ENCODE results near the gene C5orf46.

The C5orf46 gene

GRCh38 chr5:147918101-147918685, 11.9 kb upstream of the C5orf46 start:
- no peak for DNase-seq (ENCODE audit: low spot score in 2 of 2)
- Mint-ChIP-seq H3K9me3 (no peaks in the 10 kb centered on the region), H3K27ac (ENCODE audit: low read depth) (no peak overlapping the region), H3K27me3 (peaks cover 43% of the 10 kb centered on the region), H3K36me3 (ENCODE audit: insufficient read depth) (no peaks in the 10 kb centered on the region), H3K4me3 (no peak overlapping the region), H3K4me1 (no peaks in the 10 kb centered on the region)
- no peak for ATAC-seq (replicated peaks; ENCODE audit: extremely low read depth, poor library complexity, severe bottlenecking)

GRCh38 chr5:147913786-147914185, 7.4 kb upstream of the C5orf46 start:
- Mint-ChIP-seq H3K27ac (ENCODE audit: low read depth) (no peak overlapping the region), H3K4me1 (no peaks in the 10 kb centered on the region), H3K9me3 (no peaks in the 10 kb centered on the region), H3K36me3 (ENCODE audit: insufficient read depth) (no peaks in the 10 kb centered on the region), H3K27me3 (peaks cover 36% of the 10 kb centered on the region), H3K4me3 (no peak overlapping the region)
- ATAC-seq (replicated peaks; ENCODE audit: extremely low read depth, poor library complexity, severe bottlenecking) (no peak), DNase-seq (ENCODE audit: low spot score in 2 of 2) (no peak)

GRCh38 chr5:147912011-147912410, 5.7 kb upstream of the C5orf46 start:
- ATAC-seq (replicated peaks; ENCODE audit: extremely low read depth, poor library complexity, severe bottlenecking) (no peak), DNase-seq (ENCODE audit: low spot score in 2 of 2) (no peak)
- Mint-ChIP-seq H3K4me3 (no peak overlapping the region), H3K27me3 (peaks cover 19% of the 10 kb centered on the region), H3K36me3 (ENCODE audit: insufficient read depth) (no peaks in the 10 kb centered on the region), H3K4me1 (no peaks in the 10 kb centered on the region), H3K27ac (ENCODE audit: low read depth) (no peak overlapping the region), H3K9me3 (no peaks in the 10 kb centered on the region)

- Mint-ChIP-seq H3K27ac (ENCODE audit: low read depth) (no peak overlapping the region), H3K27me3 (peaks cover 13% of the 10 kb centered on the region), H3K4me1 (no peaks in the 10 kb centered on the region), H3K9me3 (no peaks in the 10 kb centered on the region), H3K4me3 (no peak overlapping the region), H3K36me3 (ENCODE audit: insufficient read depth) (no peaks in the 10 kb centered on the region)
- no peak for DNase-seq (ENCODE audit: low spot score in 2 of 2)
- ATAC-seq (replicated peaks; ENCODE audit: extremely low read depth, poor library complexity, severe bottlenecking) = no peak
These were observed 5.1 kb upstream of the C5orf46 start for GRCh38 chr5:147911427-147911826.

GRCh38 chr5:147904110-147904509, 2.2 kb downstream of the C5orf46 start:
- H3K36me3 Mint-ChIP-seq (ENCODE audit: insufficient read depth) = no peaks in the 10 kb centered on the region
- ATAC-seq (replicated peaks; ENCODE audit: extremely low read depth, poor library complexity, severe bottlenecking) (no peak), DNase-seq (ENCODE audit: low spot score in 2 of 2) (no peak)
- H3K9me3 Mint-ChIP-seq = no peaks in the 10 kb centered on the region
- no peaks in the 10 kb centered on the region for H3K4me1 Mint-ChIP-seq
- no peak overlapping the region for H3K27ac Mint-ChIP-seq (ENCODE audit: low read depth)
- no peak overlapping the region for H3K4me3 Mint-ChIP-seq
- H3K27me3 Mint-ChIP-seq = peaks cover 10% of the 10 kb centered on the region

GRCh38 chr5:147902609-147903115, 3.7 kb downstream of the C5orf46 start:
- H3K4me1 Mint-ChIP-seq = no peaks in the 10 kb centered on the region
- no peaks in the 10 kb centered on the region for H3K36me3 Mint-ChIP-seq (ENCODE audit: insufficient read depth)
- H3K27ac Mint-ChIP-seq (ENCODE audit: low read depth) = no peak overlapping the region
- no peak overlapping the region for H3K4me3 Mint-ChIP-seq
- ATAC-seq (replicated peaks; ENCODE audit: extremely low read depth, poor library complexity, severe bottlenecking) = no peak
- H3K27me3 Mint-ChIP-seq = peaks cover 10% of the 10 kb centered on the region
- DNase-seq (ENCODE audit: low spot score in 2 of 2) = no peak
- no peaks in the 10 kb centered on the region for H3K9me3 Mint-ChIP-seq

- ATAC-seq (replicated peaks; ENCODE audit: extremely low read depth, poor library complexity, severe bottlenecking) (no peak), DNase-seq (ENCODE audit: low spot score in 2 of 2) (no peak)
- no peaks in the 10 kb centered on the region for H3K9me3 Mint-ChIP-seq
- H3K4me3 Mint-ChIP-seq = no peak overlapping the region
- H3K4me1 Mint-ChIP-seq = no peaks in the 10 kb centered on the region
- H3K27ac Mint-ChIP-seq (ENCODE audit: low read depth) = no peak overlapping the region
- H3K27me3 Mint-ChIP-seq = peaks cover 10% of the 10 kb centered on the region
- H3K36me3 Mint-ChIP-seq (ENCODE audit: insufficient read depth) = no peaks in the 10 kb centered on the region
These were observed 4.7 kb downstream of the C5orf46 start for GRCh38 chr5:147901599-147902039.

GRCh38 chr5:147898875-147899401, 7.4 kb downstream of the C5orf46 start:
- H3K9me3 Mint-ChIP-seq = no peaks in the 10 kb centered on the region
- H3K4me1 Mint-ChIP-seq = no peaks in the 10 kb centered on the region
- H3K27me3 Mint-ChIP-seq = peaks cover 27% of the 10 kb centered on the region
- no peak for DNase-seq (ENCODE audit: low spot score in 2 of 2)
- H3K4me3 Mint-ChIP-seq = no peak overlapping the region
- no peaks in the 10 kb centered on the region for H3K36me3 Mint-ChIP-seq (ENCODE audit: insufficient read depth)
- no peak for ATAC-seq (replicated peaks; ENCODE audit: extremely low read depth, poor library complexity, severe bottlenecking)
- H3K27ac Mint-ChIP-seq (ENCODE audit: low read depth) = no peak overlapping the region

GRCh38 chr5:147895864-147896263, 10.5 kb downstream of the C5orf46 start:
- Mint-ChIP-seq H3K36me3 (ENCODE audit: insufficient read depth) (no peaks in the 10 kb centered on the region), H3K27me3 (peaks cover 36% of the 10 kb centered on the region), H3K4me1 (no peaks in the 10 kb centered on the region), H3K27ac (ENCODE audit: low read depth) (no peak overlapping the region), H3K9me3 (no peaks in the 10 kb centered on the region), H3K4me3 (no peak overlapping the region)
- no peak for ATAC-seq (replicated peaks; ENCODE audit: extremely low read depth, poor library complexity, severe bottlenecking)
- no peak for DNase-seq (ENCODE audit: low spot score in 2 of 2)

GRCh38 chr5:147893820-147894219, 12.5 kb downstream of the C5orf46 start:
- Mint-ChIP-seq H3K27me3 (peaks cover 41% of the 10 kb centered on the region), H3K4me3 (no peak overlapping the region), H3K9me3 (no peaks in the 10 kb centered on the region), H3K4me1 (no peaks in the 10 kb centered on the region), H3K36me3 (ENCODE audit: insufficient read depth) (no peaks in the 10 kb centered on the region), H3K27ac (ENCODE audit: low read depth) (no peak overlapping the region)
- ATAC-seq (replicated peaks; ENCODE audit: extremely low read depth, poor library complexity, severe bottlenecking) (no peak), DNase-seq (ENCODE audit: low spot score in 2 of 2) (no peak)

GRCh38 chr5:147892696-147893296, 13.5 kb downstream of the C5orf46 start:
- Mint-ChIP-seq H3K27ac (ENCODE audit: low read depth) (no peak overlapping the region), H3K4me3 (no peak overlapping the region), H3K9me3 (no peaks in the 10 kb centered on the region), H3K36me3 (ENCODE audit: insufficient read depth) (no peaks in the 10 kb centered on the region), H3K27me3 (peaks cover 51% of the 10 kb centered on the region), H3K4me1 (no peaks in the 10 kb centered on the region)
- DNase-seq (ENCODE audit: low spot score in 2 of 2) (no peak), ATAC-seq (replicated peaks; ENCODE audit: extremely low read depth, poor library complexity, severe bottlenecking) (no peak)

GRCh38 chr5:147887930-147888329, 18.4 kb downstream of the C5orf46 start:
- no peaks in the 10 kb centered on the region for H3K36me3 Mint-ChIP-seq (ENCODE audit: insufficient read depth)
- DNase-seq (ENCODE audit: low spot score in 2 of 2) = no peak
- H3K9me3 Mint-ChIP-seq = no peaks in the 10 kb centered on the region
- peaks cover 53% of the 10 kb centered on the region for H3K27me3 Mint-ChIP-seq
- H3K4me1 Mint-ChIP-seq = no peaks in the 10 kb centered on the region
- H3K27ac Mint-ChIP-seq (ENCODE audit: low read depth) = no peak overlapping the region
- ATAC-seq (replicated peaks; ENCODE audit: extremely low read depth, poor library complexity, severe bottlenecking) = no peak
- no peak overlapping the region for H3K4me3 Mint-ChIP-seq

- H3K9me3 Mint-ChIP-seq = no peaks in the 10 kb centered on the region
- H3K4me3 Mint-ChIP-seq = no peak overlapping the region
- no peaks in the 10 kb centered on the region for H3K4me1 Mint-ChIP-seq
- no peak for DNase-seq (ENCODE audit: low spot score in 2 of 2)
- H3K27me3 Mint-ChIP-seq = peaks cover 53% of the 10 kb centered on the region
- H3K27ac Mint-ChIP-seq (ENCODE audit: low read depth) = no peak overlapping the region
- ATAC-seq (replicated peaks; ENCODE audit: extremely low read depth, poor library complexity, severe bottlenecking) = no peak
- no peaks in the 10 kb centered on the region for H3K36me3 Mint-ChIP-seq (ENCODE audit: insufficient read depth)
These were observed 19.2 kb downstream of the C5orf46 start for GRCh38 chr5:147887026-147887627.

Measured in central memory CD8-positive, alpha-beta T cell (primary cell).